Fibroblast of lung (primary cell): ENCODE measurements around the gene DDX10. TPM values are rescaled to one million over a fixed set of nuclear protein-coding genes. Genes with fewer than 3 reads are reported as not detected.

Experiments used
- DNase-seq, 2 donors: peaks; one replicate each; pipeline versions ENCODE4 v3.0.0 to v3.0.0-alpha.2; 2010; ENCODE audit warnings: low read depth in 2 of 2
- H2AFZ ChIP-seq: 2 replicates; pipeline ENCODE4 v1.5.1; 2012; ENCODE audit warnings: low read length, control low read depth, inconsistent platforms
- H3K27ac ChIP-seq: 2 replicates; pipeline ENCODE4 v1.5.1; 2011; ENCODE audit warnings: low read length, control low read depth; ENCODE audit not compliant: insufficient read depth
- H3K27me3 ChIP-seq: 2 replicates; pipeline ENCODE4 v1.5.1; 2011; ENCODE audit warnings: mild to moderate bottlenecking, low read length; ENCODE audit not compliant: control insufficient read depth, insufficient read depth
- H3K36me3 ChIP-seq: 2 replicates; pipeline ENCODE4 v1.5.1; 2011; ENCODE audit warnings: low read length; ENCODE audit not compliant: control insufficient read depth, insufficient read depth
- H3K4me1 ChIP-seq: 2 replicates; pipeline ENCODE4 v1.5.1; 2011; ENCODE audit warnings: low read length; ENCODE audit not compliant: control insufficient read depth, insufficient read depth; ENCODE audit errors: extremely low read depth
- H3K4me2 ChIP-seq: 2 replicates; pipeline ENCODE4 v1.5.1; 2011; ENCODE audit warnings: low read length, control low read depth; ENCODE audit not compliant: insufficient read depth; ENCODE audit errors: extremely low read depth
- H3K4me3 ChIP-seq, 4 experiments: fragments of 200-600 bp in 1 of 4; sonication (generic) in 1 of 4; replicated peaks in 1 of 4; 2 replicates each; pipeline ENCODE4 v1.5.1; 2011 to 2016; ENCODE audit warnings: low read length in 4 of 4, low read depth in 3 of 4, mild to moderate bottlenecking in 3 of 4, control low read depth in 2 of 4, inconsistent platforms in 1 of 4, mixed read lengths in 1 of 4; ENCODE audit not compliant: insufficient read depth in 1 of 4; ENCODE audit errors: control extremely low read depth in 1 of 4
- H3K79me2 ChIP-seq: 2 replicates; pipeline ENCODE4 v1.5.1; 2012; ENCODE audit warnings: mild to moderate bottlenecking, low read length, inconsistent platforms; ENCODE audit not compliant: control insufficient read depth, insufficient read depth
- H3K9ac ChIP-seq: 2 replicates; pipeline ENCODE4 v1.5.1; 2011; ENCODE audit warnings: mild to moderate bottlenecking, low read length, control low read depth; ENCODE audit not compliant: insufficient read depth
- H3K9me3 ChIP-seq: 2 replicates; pipeline ENCODE4 v1.5.1; 2012; ENCODE audit warnings: low read depth, low read length; ENCODE audit not compliant: control insufficient read depth, insufficient read depth
- H4K20me1 ChIP-seq: 2 replicates; pipeline ENCODE4 v1.5.1; 2011; ENCODE audit warnings: low read length; ENCODE audit not compliant: control insufficient read depth, insufficient read depth; ENCODE audit errors: extremely low read depth
- EZH2 ChIP-seq: IDR thresholded peaks from 2 replicates; pipeline ENCODE4 v1.5.1; 2012; ENCODE audit warnings: low read length, control low read depth, mild to moderate bottlenecking; ENCODE audit errors: missing control alignments
- polyA plus RNA-seq, 2 donors: library from polyadenylated mRNA; depleted of rRNA in 1 of 2; stranded (reverse) in 1 of 2; unstranded in 1 of 2; fragments of >200 nt; gene quantifications; 2 replicates each; pipeline ENCODE4 v1.2.1, GENCODE V29; 2011 to 2012; ENCODE audit warnings: missing spikeins in 1 of 2
- total RNA-seq: library from RNA; depleted of rRNA; stranded (reverse); fragments of >200 nt; gene quantifications from 2 replicates; pipeline ENCODE4 v1.2.1, GENCODE V29; 2014
- TF ChIP-seq, protein P1 (sequence below), 2 donors: IDR thresholded peaks in 1 of 2; conservative IDR thresholded peaks in 1 of 2; 1 replicate in 1 of 2; 2 replicates in 1 of 2; pipeline ENCODE4 v1.5.1; 2011 to 2012; ENCODE audit warnings: low read length in 2 of 2, control low read depth in 1 of 2, inconsistent platforms in 1 of 2, low read depth in 1 of 2, mild to moderate bottlenecking in 1 of 2

The DDX10 gene
- total and polyA plus RNA-seq, 2 donors (not counting 1 experiment from before 2014, with no cell fraction given), result 18.5 to 20.7 TPM

GRCh38 chr11:108872781-108873291, 208.0 kb downstream of the DDX10 start:
- no peak overlapping the region for H3K9ac ChIP-seq
- no peaks in the 10 kb centered on the region for H3K9me3 ChIP-seq
- H2AFZ ChIP-seq, result no peak overlapping the region
- H3K27me3 ChIP-seq, result no peaks in the 10 kb centered on the region
- no peak overlapping the region for H3K4me2 ChIP-seq
- no peak for TF ChIP-seq EZH2
- TF ChIP-seq, protein P1, sequence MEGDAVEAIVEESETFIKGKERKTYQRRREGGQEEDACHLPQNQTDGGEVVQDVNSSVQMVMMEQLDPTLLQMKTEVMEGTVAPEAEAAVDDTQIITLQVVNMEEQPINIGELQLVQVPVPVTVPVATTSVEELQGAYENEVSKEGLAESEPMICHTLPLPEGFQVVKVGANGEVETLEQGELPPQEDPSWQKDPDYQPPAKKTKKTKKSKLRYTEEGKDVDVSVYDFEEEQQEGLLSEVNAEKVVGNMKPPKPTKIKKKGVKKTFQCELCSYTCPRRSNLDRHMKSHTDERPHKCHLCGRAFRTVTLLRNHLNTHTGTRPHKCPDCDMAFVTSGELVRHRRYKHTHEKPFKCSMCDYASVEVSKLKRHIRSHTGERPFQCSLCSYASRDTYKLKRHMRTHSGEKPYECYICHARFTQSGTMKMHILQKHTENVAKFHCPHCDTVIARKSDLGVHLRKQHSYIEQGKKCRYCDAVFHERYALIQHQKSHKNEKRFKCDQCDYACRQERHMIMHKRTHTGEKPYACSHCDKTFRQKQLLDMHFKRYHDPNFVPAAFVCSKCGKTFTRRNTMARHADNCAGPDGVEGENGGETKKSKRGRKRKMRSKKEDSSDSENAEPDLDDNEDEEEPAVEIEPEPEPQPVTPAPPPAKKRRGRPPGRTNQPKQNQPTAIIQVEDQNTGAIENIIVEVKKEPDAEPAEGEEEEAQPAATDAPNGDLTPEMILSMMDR (conservative IDR thresholded peaks at IDR 0.05 in 1 of 2, IDR thresholded peaks at IDR 0.05 in 1 of 2; ENCODE audit: low read depth in 1 of 2, low read length in 2 of 2), result no peak
- H4K20me1 ChIP-seq, result no peaks in the 10 kb centered on the region
- H3K27ac ChIP-seq, result no peak overlapping the region
- no peaks in the 10 kb centered on the region for H3K36me3 ChIP-seq
- H3K79me2 ChIP-seq, result no peaks in the 10 kb centered on the region
- H3K4me3 ChIP-seq, result no peak overlapping the region
- peaks cover 3% of the 10 kb centered on the region for H3K4me1 ChIP-seq
- peak in 1 of 2 donors; percentile 53 for DNase-seq

DNA sequence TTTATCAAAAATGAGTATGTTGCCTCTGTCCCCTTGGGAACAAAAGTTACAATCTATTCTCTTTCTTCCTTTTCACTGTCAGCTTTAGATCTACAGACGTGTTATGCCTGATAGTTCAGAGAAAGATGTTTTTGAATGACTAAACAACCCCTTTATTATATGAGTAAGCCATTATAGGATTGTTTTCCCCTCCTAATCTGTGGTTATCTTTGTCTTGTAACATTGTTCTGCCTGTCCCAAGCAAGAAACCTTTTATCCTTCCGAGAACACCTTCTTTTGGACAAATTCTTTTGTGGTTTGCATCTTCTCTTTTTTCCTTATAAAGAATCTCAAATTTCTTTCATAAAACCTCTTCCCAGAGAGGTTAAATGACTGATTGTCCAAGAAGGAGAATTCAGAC, 208.4 kb downstream of the DDX10 start:
- no peak overlapping the region for H3K9ac ChIP-seq
- no peak overlapping the region for H3K27ac ChIP-seq
- H2AFZ ChIP-seq, result no peak overlapping the region
- peak in 1 of 2 donors; percentile 89 for DNase-seq
- H3K9me3 ChIP-seq, result no peaks in the 10 kb centered on the region
- no peak for TF ChIP-seq EZH2
- TF ChIP-seq, protein P1 (conservative IDR thresholded peaks at IDR 0.05 in 1 of 2, IDR thresholded peaks at IDR 0.05 in 1 of 2; ENCODE audit: low read depth in 1 of 2, low read length in 2 of 2), result no peak
- H3K27me3 ChIP-seq, result no peaks in the 10 kb centered on the region
- no peaks in the 10 kb centered on the region for H3K36me3 ChIP-seq
- no peak overlapping the region for H3K4me2 ChIP-seq
- peaks cover 3% of the 10 kb centered on the region for H3K4me1 ChIP-seq
- no peaks in the 10 kb centered on the region for H3K79me2 ChIP-seq
- H3K4me3 ChIP-seq, result no peak overlapping the region
- H4K20me1 ChIP-seq, result no peaks in the 10 kb centered on the region

DNA sequence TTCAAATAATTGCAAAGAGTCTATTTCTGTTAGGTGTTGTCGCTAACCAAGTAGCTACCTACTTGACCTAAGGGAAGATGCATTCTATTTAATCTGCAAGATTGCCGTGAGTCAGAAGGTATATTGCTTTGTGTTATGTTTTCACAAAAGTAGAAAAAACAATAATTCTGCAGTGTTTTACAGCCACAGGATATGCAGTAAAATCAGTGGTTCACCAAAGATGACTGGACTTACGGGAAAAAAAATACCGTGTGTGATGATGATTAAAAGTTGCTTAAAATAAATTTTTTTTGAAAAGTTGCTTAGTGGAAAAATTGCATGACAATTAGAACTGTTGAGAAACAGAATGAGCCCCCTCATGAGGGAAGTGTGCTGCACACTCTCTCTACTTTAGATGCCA, 209.1 kb downstream of the DDX10 start:
- no peaks in the 10 kb centered on the region for H3K36me3 ChIP-seq
- H3K79me2 ChIP-seq, result no peaks in the 10 kb centered on the region
- H3K9me3 ChIP-seq, result no peaks in the 10 kb centered on the region
- H3K4me2 ChIP-seq, result no peak overlapping the region
- no peak for TF ChIP-seq EZH2
- TF ChIP-seq, protein P1 (conservative IDR thresholded peaks at IDR 0.05 in 1 of 2, IDR thresholded peaks at IDR 0.05 in 1 of 2; ENCODE audit: low read depth in 1 of 2, low read length in 2 of 2), result no peak
- no peak overlapping the region for H3K27ac ChIP-seq
- peaks cover 3% of the 10 kb centered on the region for H3K4me1 ChIP-seq
- no peak overlapping the region for H2AFZ ChIP-seq
- DNase-seq, result peak in 1 of 2 donors; percentile 73
- no peak overlapping the region for H3K4me3 ChIP-seq
- H4K20me1 ChIP-seq, result no peaks in the 10 kb centered on the region
- no peak overlapping the region for H3K9ac ChIP-seq
- no peaks in the 10 kb centered on the region for H3K27me3 ChIP-seq
